A549 (cell line): ENCODE measurements around the gene PYGB. TPM values are rescaled to one million over a fixed set of nuclear protein-coding genes. Genes with fewer than 3 reads are reported as not detected.

ENCODE experiments used
- CBX2 ChIP-seq: fragments of 200-600 bp; sonication (generic); IDR thresholded peaks from 2 replicates; pipeline ENCODE4 v1.6.1; 2016; ENCODE audit warnings: low read depth, mild to moderate bottlenecking, borderline replicate concordance
- CBX8 ChIP-seq: fragments of 200-600 bp; sonication (generic); IDR thresholded peaks from 2 replicates; pipeline ENCODE4 v1.6.1; 2016
- CEBPB ChIP-seq, 2 experiments: fragments of >200 bp in 1 of 2; sonication (Bioruptor Twin) in 1 of 2; formaldehyde crosslinking in 1 of 2; IDR thresholded peaks; 2 replicates each; pipeline ENCODE4 v1.6.1; 2012 to 2016
- EHF ChIP-seq: fragments of 250-450 bp; sonication (Bioruptor Pico); IDR thresholded peaks from 2 replicates; pipeline ENCODE4 v1.5.0; 2020; ENCODE audit warnings: mild to moderate bottlenecking
- EHMT2 ChIP-seq: fragments of 200-600 bp; sonication (generic); IDR thresholded peaks from 2 replicates; pipeline ENCODE4 v1.6.1; 2016; ENCODE audit warnings: antibody characterized with exemption, low read depth, mild to moderate bottlenecking, moderate library complexity
- ESRRA ChIP-seq: fragments of 150-350 bp; IDR thresholded peaks from 2 replicates; pipeline ENCODE4 v1.6.1; 2014; ENCODE audit warnings: mild to moderate bottlenecking, low read length, borderline replicate concordance
- FOSB ChIP-seq: fragments of 250-450 bp; sonication (Bioruptor Pico); IDR thresholded peaks from 2 replicates; pipeline ENCODE4 v1.5.0; 2020; ENCODE audit warnings: mild to moderate bottlenecking, moderate library complexity
- HDAC2 ChIP-seq: fragments of 200-600 bp; sonication (generic); IDR thresholded peaks from 2 replicates; pipeline ENCODE4 v1.6.1; 2016
- HEYL ChIP-seq: fragments of 250-450 bp; sonication (Bioruptor Pico); IDR thresholded peaks from 2 replicates; pipeline ENCODE4 v1.8.0; 2021; ENCODE audit warnings: mild to moderate bottlenecking, moderate library complexity
- HOXB13 ChIP-seq: fragments of 250-450 bp; sonication (Bioruptor Pico); IDR thresholded peaks from 2 replicates; pipeline ENCODE4 v1.5.0; 2020; ENCODE audit warnings: low read depth, mild to moderate bottlenecking, moderate library complexity
- JUN ChIP-seq, 2 experiments: fragments of >200 bp; sonication (Bioruptor Twin); formaldehyde crosslinking; IDR thresholded peaks; 2 replicates in 1 of 2; 3 replicates in 1 of 2; pipeline ENCODE4 v1.6.1; 2016 to 2017
- JUNB ChIP-seq: fragments of >200 bp; sonication (Bioruptor Twin); formaldehyde crosslinking; IDR thresholded peaks from 2 replicates; pipeline ENCODE4 v1.6.1; 2016
- MAFK ChIP-seq: fragments of 450-650 bp; IDR thresholded peaks from 2 replicates; pipeline ENCODE4 v1.6.1; 2014; ENCODE audit not compliant: partially characterized antibody
- NFE2L2 ChIP-seq: fragments of 150-350 bp; conservative IDR thresholded peaks from 2 replicates; pipeline ENCODE4 v1.6.1; 2014; ENCODE audit warnings: low read length
- NPAS2 ChIP-seq: fragments of 250-450 bp; sonication (Bioruptor Pico); IDR thresholded peaks from 2 replicates; pipeline ENCODE4 v1.8.0; 2022; ENCODE audit warnings: mild to moderate bottlenecking, moderate library complexity, borderline replicate concordance
- POLR2A ChIP-seq: IDR thresholded peaks from 2 replicates; pipeline ENCODE4 v1.6.1; 2012; ENCODE audit warnings: mild to moderate bottlenecking, low read length
- RAD21 ChIP-seq, 2 experiments: fragments of >200 bp in 1 of 2; sonication (Bioruptor Twin) in 1 of 2; formaldehyde crosslinking in 1 of 2; IDR thresholded peaks in 1 of 2; conservative IDR thresholded peaks in 1 of 2; 2 replicates in 1 of 2; 3 replicates in 1 of 2; pipeline ENCODE4 v1.6.1; 2012 to 2018; ENCODE audit warnings: inconsistent platforms in 1 of 2
- RARB ChIP-seq: fragments of 250-450 bp; sonication (Bioruptor Pico); IDR thresholded peaks from 2 replicates; pipeline ENCODE4 v1.8.0; 2021; ENCODE audit warnings: mild to moderate bottlenecking, moderate library complexity
- RNF2 ChIP-seq: fragments of 200-600 bp; sonication (generic); IDR thresholded peaks from 2 replicates; pipeline ENCODE4 v1.6.1; 2016; ENCODE audit warnings: low read depth, mild to moderate bottlenecking, antibody characterized with exemption, moderate library complexity, borderline replicate concordance
- TP53 ChIP-seq: fragments of 250-450 bp; sonication (Bioruptor Pico); IDR thresholded peaks from 2 replicates; pipeline ENCODE4 v1.5.0; 2021; ENCODE audit warnings: mild to moderate bottlenecking, moderate library complexity
- ZFP36 ChIP-seq: fragments of 450-650 bp; IDR thresholded peaks from 2 replicates; pipeline ENCODE4 v1.6.1; 2014; ENCODE audit warnings: borderline replicate concordance; ENCODE audit not compliant: partially characterized antibody
- ZSCAN20 ChIP-seq: fragments of 250-450 bp; sonication (Bioruptor Pico); IDR thresholded peaks from 2 replicates; pipeline ENCODE4 v1.8.0; 2022; ENCODE audit warnings: mild to moderate bottlenecking, moderate library complexity
- polyA plus RNA-seq, 4 experiments: library from polyadenylated mRNA; depleted of rRNA in 3 of 4; stranded (reverse); fragments of >200 nt; fragmentation: RNase III in 1 of 4; extraction: RNeasy Plus Mini Kit Qiagen cat#74134 plus additional on column Dnase treatment in 1 of 4; gene quantifications; 2 replicates in 3 of 4; 3 replicates in 1 of 4; pipeline ENCODE4 v1.2.3, GENCODE V29; 2011 to 2017
- TF ChIP-seq, protein P1 (sequence below): fragments of 450-650 bp; IDR thresholded peaks from 2 replicates; pipeline ENCODE4 v1.6.1; 2014; ENCODE audit warnings: antibody characterized with exemption
- TF ChIP-seq, protein P2 (sequence below): IDR thresholded peaks from 2 replicates; pipeline ENCODE4 v1.6.1; 2012
- TF ChIP-seq, protein P3 (sequence below): fragments of >200 bp; sonication (Bioruptor Twin); formaldehyde crosslinking; IDR thresholded peaks from 3 replicates; pipeline ENCODE4 v1.5.1; 2016
- TF ChIP-seq, protein P4 (sequence below): fragments of >200 bp; sonication (Bioruptor Twin); formaldehyde crosslinking; IDR thresholded peaks from 2 replicates; pipeline ENCODE4 v1.6.1; 2016
- TF ChIP-seq, protein P5 (sequence below): fragments of 250-450 bp; sonication (Bioruptor Pico); IDR thresholded peaks from 2 replicates; pipeline ENCODE4 v1.5.0; 2020; ENCODE audit warnings: low read depth, mild to moderate bottlenecking, moderate library complexity

The PYGB gene
- polyA plus RNA-seq, 2 of the 4 experiments (the other 2 are of a cell fraction): 93.2 to 100 TPM

- TF ChIP-seq, protein P1, sequence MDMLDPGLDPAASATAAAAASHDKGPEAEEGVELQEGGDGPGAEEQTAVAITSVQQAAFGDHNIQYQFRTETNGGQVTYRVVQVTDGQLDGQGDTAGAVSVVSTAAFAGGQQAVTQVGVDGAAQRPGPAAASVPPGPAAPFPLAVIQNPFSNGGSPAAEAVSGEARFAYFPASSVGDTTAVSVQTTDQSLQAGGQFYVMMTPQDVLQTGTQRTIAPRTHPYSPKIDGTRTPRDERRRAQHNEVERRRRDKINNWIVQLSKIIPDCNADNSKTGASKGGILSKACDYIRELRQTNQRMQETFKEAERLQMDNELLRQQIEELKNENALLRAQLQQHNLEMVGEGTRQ: no peak
- no peak for TF ChIP-seq TP53 (CRISPR knock-in tag)
- TF ChIP-seq HDAC2: no peak
- TF ChIP-seq MAFK: peak; percentile 58
- peak; percentile 53; the same call in 1 of the 2 replicates for TF ChIP-seq EHF (CRISPR knock-in tag)
- no peak for TF ChIP-seq NPAS2 (CRISPR knock-in tag)
- no peak for TF ChIP-seq EHMT2
- TF ChIP-seq FOSB (CRISPR knock-in tag): peak; percentile 38; the same call in 1 of the 2 replicates
- TF ChIP-seq POLR2A: no peak
- TF ChIP-seq JUNB: peak; percentile 100
- TF ChIP-seq ZSCAN20 (CRISPR knock-in tag): no peak
- TF ChIP-seq HOXB13 (CRISPR knock-in tag): no peak; the same call in 1 of the 2 replicates
- no peak for TF ChIP-seq ESRRA
- TF ChIP-seq CBX8: no peak
- peak; percentile 99 for TF ChIP-seq JUN (IDR thresholded peaks at IDR 0.05)
- TF ChIP-seq CBX2: no peak
- TF ChIP-seq, protein P2, sequence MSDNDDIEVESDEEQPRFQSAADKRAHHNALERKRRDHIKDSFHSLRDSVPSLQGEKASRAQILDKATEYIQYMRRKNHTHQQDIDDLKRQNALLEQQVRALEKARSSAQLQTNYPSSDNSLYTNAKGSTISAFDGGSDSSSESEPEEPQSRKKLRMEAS: peak; percentile 98
- no peak for TF ChIP-seq RARB (CRISPR knock-in tag)
- TF ChIP-seq, protein P3, sequence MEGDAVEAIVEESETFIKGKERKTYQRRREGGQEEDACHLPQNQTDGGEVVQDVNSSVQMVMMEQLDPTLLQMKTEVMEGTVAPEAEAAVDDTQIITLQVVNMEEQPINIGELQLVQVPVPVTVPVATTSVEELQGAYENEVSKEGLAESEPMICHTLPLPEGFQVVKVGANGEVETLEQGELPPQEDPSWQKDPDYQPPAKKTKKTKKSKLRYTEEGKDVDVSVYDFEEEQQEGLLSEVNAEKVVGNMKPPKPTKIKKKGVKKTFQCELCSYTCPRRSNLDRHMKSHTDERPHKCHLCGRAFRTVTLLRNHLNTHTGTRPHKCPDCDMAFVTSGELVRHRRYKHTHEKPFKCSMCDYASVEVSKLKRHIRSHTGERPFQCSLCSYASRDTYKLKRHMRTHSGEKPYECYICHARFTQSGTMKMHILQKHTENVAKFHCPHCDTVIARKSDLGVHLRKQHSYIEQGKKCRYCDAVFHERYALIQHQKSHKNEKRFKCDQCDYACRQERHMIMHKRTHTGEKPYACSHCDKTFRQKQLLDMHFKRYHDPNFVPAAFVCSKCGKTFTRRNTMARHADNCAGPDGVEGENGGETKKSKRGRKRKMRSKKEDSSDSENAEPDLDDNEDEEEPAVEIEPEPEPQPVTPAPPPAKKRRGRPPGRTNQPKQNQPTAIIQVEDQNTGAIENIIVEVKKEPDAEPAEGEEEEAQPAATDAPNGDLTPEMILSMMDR: no peak
- TF ChIP-seq, protein P4, sequence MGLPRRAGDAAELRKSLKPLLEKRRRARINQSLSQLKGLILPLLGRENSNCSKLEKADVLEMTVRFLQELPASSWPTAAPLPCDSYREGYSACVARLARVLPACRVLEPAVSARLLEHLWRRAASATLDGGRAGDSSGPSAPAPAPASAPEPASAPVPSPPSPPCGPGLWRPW: peak; percentile 87
- TF ChIP-seq ZFP36: peak; percentile 96
- no peak for TF ChIP-seq NFE2L2
- no peak; the same call in 1 of the 2 replicates for TF ChIP-seq HEYL
- TF ChIP-seq, protein P5, sequence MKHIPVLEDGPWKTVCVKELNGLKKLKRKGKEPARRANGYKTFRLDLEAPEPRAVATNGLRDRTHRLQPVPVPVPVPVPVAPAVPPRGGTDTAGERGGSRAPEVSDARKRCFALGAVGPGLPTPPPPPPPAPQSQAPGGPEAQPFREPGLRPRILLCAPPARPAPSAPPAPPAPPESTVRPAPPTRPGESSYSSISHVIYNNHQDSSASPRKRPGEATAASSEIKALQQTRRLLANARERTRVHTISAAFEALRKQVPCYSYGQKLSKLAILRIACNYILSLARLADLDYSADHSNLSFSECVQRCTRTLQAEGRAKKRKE (CRISPR knock-in tag): peak; percentile 62; the same call in 1 of the 2 replicates
- peak; percentile 91 to 96 for TF ChIP-seq CEBPB (IDR thresholded peaks at IDR 0.05)
- TF ChIP-seq RAD21 (conservative IDR thresholded peaks at IDR 0.05 in 1 of 2, IDR thresholded peaks at IDR 0.05 in 1 of 2): peak in 1 of 2 experiments; percentile 42; a peak in 3 of 5 replicates
- no peak for TF ChIP-seq RNF2
Measured at GRCh38 chr20:25237610-25238318, 10.1 kb upstream of the PYGB start (continued).
